ENCODE results near the gene TAF11L7.

GRCh38 chr5:17604951-17605350 lies 19.4 kb upstream of the TAF11L7 start:
- TF ChIP-seq CTCF (IDR thresholded peaks at IDR 0.05), result no peak
- TF ChIP-seq POLR2A (IDR thresholded peaks at IDR 0.05), result no peak
- no peak for TF ChIP-seq POLR2AphosphoS5 (IDR thresholded peaks at IDR 0.05)

Data from breast epithelium (tissue), 3 donors.